ENCODE measurements around the gene CADM2. TPM values are rescaled to one million over a fixed set of nuclear protein-coding genes. Genes with fewer than 3 reads are reported as not detected.

Gene CADM2
- total RNA-seq, 1 experiment from 2014 or later: not detected

DNA sequence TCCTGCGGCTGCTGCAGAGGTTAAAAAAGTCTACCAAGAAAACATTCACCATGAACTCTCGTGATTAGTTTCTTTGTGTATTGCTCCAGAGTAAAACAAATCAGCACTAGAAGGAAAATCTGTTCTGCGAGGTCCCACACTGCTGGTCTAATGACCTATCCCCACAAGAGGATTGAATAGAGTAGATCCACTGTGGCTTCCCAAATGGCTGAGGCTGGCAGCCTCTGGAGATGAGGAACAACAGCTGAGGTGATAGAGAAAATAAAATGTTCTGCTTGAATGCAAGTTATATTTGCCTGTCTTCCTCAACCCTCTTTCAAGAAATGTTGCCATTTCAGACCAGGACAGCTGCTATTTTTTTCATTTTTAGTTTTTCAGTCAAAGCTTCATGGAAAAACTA is 883.3 kb downstream of the CADM2 start:
- TF ChIP-seq, protein P1, sequence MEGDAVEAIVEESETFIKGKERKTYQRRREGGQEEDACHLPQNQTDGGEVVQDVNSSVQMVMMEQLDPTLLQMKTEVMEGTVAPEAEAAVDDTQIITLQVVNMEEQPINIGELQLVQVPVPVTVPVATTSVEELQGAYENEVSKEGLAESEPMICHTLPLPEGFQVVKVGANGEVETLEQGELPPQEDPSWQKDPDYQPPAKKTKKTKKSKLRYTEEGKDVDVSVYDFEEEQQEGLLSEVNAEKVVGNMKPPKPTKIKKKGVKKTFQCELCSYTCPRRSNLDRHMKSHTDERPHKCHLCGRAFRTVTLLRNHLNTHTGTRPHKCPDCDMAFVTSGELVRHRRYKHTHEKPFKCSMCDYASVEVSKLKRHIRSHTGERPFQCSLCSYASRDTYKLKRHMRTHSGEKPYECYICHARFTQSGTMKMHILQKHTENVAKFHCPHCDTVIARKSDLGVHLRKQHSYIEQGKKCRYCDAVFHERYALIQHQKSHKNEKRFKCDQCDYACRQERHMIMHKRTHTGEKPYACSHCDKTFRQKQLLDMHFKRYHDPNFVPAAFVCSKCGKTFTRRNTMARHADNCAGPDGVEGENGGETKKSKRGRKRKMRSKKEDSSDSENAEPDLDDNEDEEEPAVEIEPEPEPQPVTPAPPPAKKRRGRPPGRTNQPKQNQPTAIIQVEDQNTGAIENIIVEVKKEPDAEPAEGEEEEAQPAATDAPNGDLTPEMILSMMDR (IDR thresholded peaks at IDR 0.05; ENCODE audit: insufficient read depth in 1 of 2, low read depth in 1 of 2, low read length in 1 of 2, severe bottlenecking in 1 of 2, unreplicated experiment in 1 of 2): no peak
- DNase-seq: no peak
- no peaks in the 10 kb centered on the region for H3K36me3 ChIP-seq (ENCODE audit: control insufficient read depth, insufficient read depth, low read length)
- no TSS peak for BruUV-seq (replicated peaks)
- no peaks in the 10 kb centered on the region for H3K9me3 Mint-ChIP-seq (ENCODE audit: unreplicated experiment)
- POLR2A ChIA-PET: no interaction called here
- no peaks in the 10 kb centered on the region for H3K4me1 Mint-ChIP-seq (ENCODE audit: low read depth, unreplicated experiment)
- no peaks in the 10 kb centered on the region for H3K36me3 Mint-ChIP-seq (ENCODE audit: insufficient read depth, unreplicated experiment)
- CTCF ChIA-PET: no interaction called here
- H3K27me3 ChIP-seq (replicated peaks; ENCODE audit: control insufficient read depth, insufficient read depth, low read length): no peaks in the 10 kb centered on the region
- H3K27me3 Mint-ChIP-seq (ENCODE audit: insufficient read depth, unreplicated experiment): no peaks in the 10 kb centered on the region
- H3K4me1 ChIP-seq: no peaks in the 10 kb centered on the region
- intact Hi-C loops (cut with micrococcal nuclease; ENCODE audit: unreplicated experiment): no loop called here
- no peak overlapping the region for H3K4me3 ChIP-seq (ENCODE audit: low read depth, low read length)
- H3K9me3 ChIP-seq: no peaks in the 10 kb centered on the region
- no peak overlapping the region for H3K4me3 Mint-ChIP-seq (ENCODE audit: unreplicated experiment)
- H3K27ac Mint-ChIP-seq (ENCODE audit: unreplicated experiment): no peak overlapping the region

DNA sequence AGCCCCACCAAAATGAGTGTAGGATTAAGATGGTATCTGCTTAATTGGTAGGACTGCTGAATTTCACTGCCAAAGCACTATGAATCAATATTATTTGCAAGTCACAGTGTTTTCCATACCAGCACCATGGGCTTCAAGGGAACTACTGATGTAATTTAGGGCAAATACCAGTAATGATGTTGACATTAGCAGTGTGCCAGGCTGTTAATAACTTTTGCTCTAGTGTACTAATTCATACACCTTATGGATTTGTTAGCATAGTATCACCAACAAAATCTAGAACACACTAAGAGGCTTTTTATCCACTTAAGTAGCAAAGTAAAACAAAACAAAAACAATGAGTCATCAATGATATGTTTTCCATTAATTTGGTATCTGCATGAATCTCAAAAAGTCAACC is 888.2 kb downstream of the CADM2 start:
- ChIA-PET CTCF (no interaction called here), POLR2A (no interaction called here)
- DNase-seq: no peak
- no peak overlapping the region for H3K27ac Mint-ChIP-seq (ENCODE audit: unreplicated experiment)
- H3K9me3 ChIP-seq: no peaks in the 10 kb centered on the region
- no peaks in the 10 kb centered on the region for H3K36me3 ChIP-seq (ENCODE audit: control insufficient read depth, insufficient read depth, low read length)
- TF ChIP-seq, protein P1 (IDR thresholded peaks at IDR 0.05; ENCODE audit: insufficient read depth in 1 of 2, low read depth in 1 of 2, low read length in 1 of 2, severe bottlenecking in 1 of 2, unreplicated experiment in 1 of 2): no peak
- no peaks in the 10 kb centered on the region for H3K9me3 Mint-ChIP-seq (ENCODE audit: unreplicated experiment)
- BruUV-seq (replicated peaks): no TSS peak
- no peaks in the 10 kb centered on the region for H3K4me1 Mint-ChIP-seq (ENCODE audit: low read depth, unreplicated experiment)
- no peaks in the 10 kb centered on the region for H3K27me3 Mint-ChIP-seq (ENCODE audit: insufficient read depth, unreplicated experiment)
- intact Hi-C loops (cut with micrococcal nuclease; ENCODE audit: unreplicated experiment): no loop called here
- H3K36me3 Mint-ChIP-seq (ENCODE audit: insufficient read depth, unreplicated experiment): no peaks in the 10 kb centered on the region
- no peak overlapping the region for H3K4me3 Mint-ChIP-seq (ENCODE audit: unreplicated experiment)
- no peaks in the 10 kb centered on the region for H3K27me3 ChIP-seq (replicated peaks; ENCODE audit: control insufficient read depth, insufficient read depth, low read length)
- H3K4me3 ChIP-seq (ENCODE audit: low read depth, low read length): no peak overlapping the region
- H3K4me1 ChIP-seq: no peaks in the 10 kb centered on the region

DNA sequence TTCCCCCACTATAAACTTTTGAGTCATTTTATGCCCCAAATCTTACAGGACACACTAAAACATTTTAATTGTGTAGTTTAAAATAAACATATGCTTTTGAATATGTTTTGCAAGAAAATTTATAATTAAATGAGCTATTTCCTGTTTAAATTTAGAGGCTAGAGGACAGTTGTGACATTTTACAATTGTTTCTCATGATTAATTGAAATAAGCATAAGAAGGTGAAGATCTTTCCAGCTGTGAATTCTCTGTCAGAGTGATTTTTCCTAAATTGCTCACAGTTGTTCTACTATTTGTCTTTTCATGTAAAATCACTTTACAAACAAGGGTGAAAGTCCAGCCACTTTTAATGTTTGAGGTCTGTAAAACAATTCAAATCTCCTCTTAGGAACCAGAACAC is 892.3 kb downstream of the CADM2 start:
- H3K9me3 ChIP-seq: no peaks in the 10 kb centered on the region
- H3K9me3 Mint-ChIP-seq (ENCODE audit: unreplicated experiment): no peaks in the 10 kb centered on the region
- no peaks in the 10 kb centered on the region for H3K36me3 Mint-ChIP-seq (ENCODE audit: insufficient read depth, unreplicated experiment)
- no peak overlapping the region for H3K27ac Mint-ChIP-seq (ENCODE audit: unreplicated experiment)
- CTCF ChIA-PET: no interaction called here
- intact Hi-C loops (cut with micrococcal nuclease; ENCODE audit: unreplicated experiment): no loop called here
- no TSS peak for BruUV-seq (replicated peaks)
- no peaks in the 10 kb centered on the region for H3K36me3 ChIP-seq (ENCODE audit: control insufficient read depth, insufficient read depth, low read length)
- H3K4me1 ChIP-seq: no peaks in the 10 kb centered on the region
- no peaks in the 10 kb centered on the region for H3K27me3 Mint-ChIP-seq (ENCODE audit: insufficient read depth, unreplicated experiment)
- no peak overlapping the region for H3K4me3 ChIP-seq (ENCODE audit: low read depth, low read length)
- POLR2A ChIA-PET: no interaction called here
- no peak for DNase-seq
- TF ChIP-seq, protein P1 (IDR thresholded peaks at IDR 0.05; ENCODE audit: insufficient read depth in 1 of 2, low read depth in 1 of 2, low read length in 1 of 2, severe bottlenecking in 1 of 2, unreplicated experiment in 1 of 2): no peak
- no peaks in the 10 kb centered on the region for H3K4me1 Mint-ChIP-seq (ENCODE audit: low read depth, unreplicated experiment)
- H3K27me3 ChIP-seq (replicated peaks; ENCODE audit: control insufficient read depth, insufficient read depth, low read length): no peaks in the 10 kb centered on the region
- no peak overlapping the region for H3K4me3 Mint-ChIP-seq (ENCODE audit: unreplicated experiment)

All from Caco-2 (cell line).